D721Med (cell line): Measurements from ENCODE around the gene PCDH11X.
"Not testable (repeated sequence)": the region's sequence is repeated elsewhere in the genome, so short reads cannot be mapped to it uniquely, and the experiment has no call there.

ENCODE experiments used
- DNase-seq: peaks from one replicate; pipeline ENCODE4 v3.0.0; 2011; ENCODE audit warnings: low spot score; ENCODE audit not compliant: insufficient read length
- FAIRE-seq: peaks from 2 replicates; lab custom pipeline; 2011; peaks lifted over from hg19 to GRCh38; lab: Jason Lieb, UNC

Gene PCDH11X, protein sequence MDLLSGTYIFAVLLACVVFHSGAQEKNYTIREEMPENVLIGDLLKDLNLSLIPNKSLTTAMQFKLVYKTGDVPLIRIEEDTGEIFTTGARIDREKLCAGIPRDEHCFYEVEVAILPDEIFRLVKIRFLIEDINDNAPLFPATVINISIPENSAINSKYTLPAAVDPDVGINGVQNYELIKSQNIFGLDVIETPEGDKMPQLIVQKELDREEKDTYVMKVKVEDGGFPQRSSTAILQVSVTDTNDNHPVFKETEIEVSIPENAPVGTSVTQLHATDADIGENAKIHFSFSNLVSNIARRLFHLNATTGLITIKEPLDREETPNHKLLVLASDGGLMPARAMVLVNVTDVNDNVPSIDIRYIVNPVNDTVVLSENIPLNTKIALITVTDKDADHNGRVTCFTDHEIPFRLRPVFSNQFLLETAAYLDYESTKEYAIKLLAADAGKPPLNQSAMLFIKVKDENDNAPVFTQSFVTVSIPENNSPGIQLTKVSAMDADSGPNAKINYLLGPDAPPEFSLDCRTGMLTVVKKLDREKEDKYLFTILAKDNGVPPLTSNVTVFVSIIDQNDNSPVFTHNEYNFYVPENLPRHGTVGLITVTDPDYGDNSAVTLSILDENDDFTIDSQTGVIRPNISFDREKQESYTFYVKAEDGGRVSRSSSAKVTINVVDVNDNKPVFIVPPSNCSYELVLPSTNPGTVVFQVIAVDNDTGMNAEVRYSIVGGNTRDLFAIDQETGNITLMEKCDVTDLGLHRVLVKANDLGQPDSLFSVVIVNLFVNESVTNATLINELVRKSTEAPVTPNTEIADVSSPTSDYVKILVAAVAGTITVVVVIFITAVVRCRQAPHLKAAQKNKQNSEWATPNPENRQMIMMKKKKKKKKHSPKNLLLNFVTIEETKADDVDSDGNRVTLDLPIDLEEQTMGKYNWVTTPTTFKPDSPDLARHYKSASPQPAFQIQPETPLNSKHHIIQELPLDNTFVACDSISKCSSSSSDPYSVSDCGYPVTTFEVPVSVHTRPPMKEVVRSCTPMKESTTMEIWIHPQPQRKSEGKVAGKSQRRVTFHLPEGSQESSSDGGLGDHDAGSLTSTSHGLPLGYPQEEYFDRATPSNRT (N-terminal part only)

DNA sequence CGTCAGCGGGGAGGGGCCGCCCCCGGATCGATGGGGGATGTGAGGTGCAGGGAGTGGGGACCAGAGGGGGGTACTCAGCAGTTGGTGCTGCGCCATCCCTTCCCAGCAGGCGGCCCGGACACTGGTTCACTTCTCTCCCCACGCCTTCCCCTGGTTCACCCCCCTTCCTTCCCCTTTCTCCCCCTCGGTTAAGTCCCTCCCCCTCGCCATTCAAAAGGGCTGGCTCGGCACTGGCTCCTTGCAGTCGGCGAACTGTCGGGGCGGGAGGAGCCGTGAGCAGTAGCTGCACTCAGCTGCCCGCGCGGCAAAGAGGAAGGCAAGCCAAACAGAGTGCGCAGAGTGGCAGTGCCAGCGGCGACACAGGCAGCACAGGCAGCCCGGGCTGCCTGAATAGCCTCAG is at the start of gene PCDH11X:
TSS of gene PCDH11X (plus strand) at position 241 of the 400 bp plus-strand sequence. CDS start 56,130 bp downstream, outside the sequence.
- not testable (repeated sequence) for DNase-seq, FAIRE-seq

DNA sequence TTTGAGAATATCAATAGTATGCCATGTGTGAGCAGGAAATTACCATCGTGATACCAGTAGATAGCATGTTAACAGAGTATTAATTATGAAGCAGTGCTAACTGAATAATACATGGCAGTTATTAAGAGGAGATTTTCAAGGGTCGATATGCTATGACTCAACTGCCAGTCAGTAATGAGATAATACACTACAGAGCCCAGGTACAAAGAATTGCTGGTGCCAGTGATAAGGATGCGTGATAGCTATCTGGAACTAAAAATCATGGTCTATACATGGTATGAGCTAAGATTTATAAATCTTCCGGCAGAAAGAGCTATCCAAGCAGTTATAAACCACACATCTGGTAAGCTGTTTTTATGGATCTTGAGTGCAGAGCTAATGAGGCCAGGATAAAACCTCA is 31.7 kb upstream of the PCDH11X start:
- peak; percentile 92 for FAIRE-seq
- not testable (repeated sequence) for DNase-seq

DNA sequence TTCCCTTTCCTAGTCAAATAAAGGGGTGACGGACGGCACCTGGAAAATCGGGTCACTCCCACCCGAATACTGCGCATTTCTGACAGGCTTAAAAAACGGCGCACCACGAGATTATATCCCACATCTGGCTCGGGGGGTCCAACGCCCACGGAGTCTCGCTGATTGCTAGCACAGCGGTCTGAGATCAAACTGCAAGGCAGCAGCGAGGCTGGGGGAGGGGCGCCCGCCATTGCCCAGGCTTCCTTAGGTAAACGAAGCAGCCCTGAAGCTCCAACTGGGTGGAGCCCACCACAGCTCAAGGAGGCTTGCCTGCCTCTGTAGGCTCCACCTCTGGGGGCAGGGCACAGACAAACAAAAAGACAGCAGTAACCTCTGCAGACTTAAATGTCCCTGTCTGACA is 26.2 kb upstream of the PCDH11X start:
- not testable (repeated sequence) for FAIRE-seq, DNase-seq

DNA sequence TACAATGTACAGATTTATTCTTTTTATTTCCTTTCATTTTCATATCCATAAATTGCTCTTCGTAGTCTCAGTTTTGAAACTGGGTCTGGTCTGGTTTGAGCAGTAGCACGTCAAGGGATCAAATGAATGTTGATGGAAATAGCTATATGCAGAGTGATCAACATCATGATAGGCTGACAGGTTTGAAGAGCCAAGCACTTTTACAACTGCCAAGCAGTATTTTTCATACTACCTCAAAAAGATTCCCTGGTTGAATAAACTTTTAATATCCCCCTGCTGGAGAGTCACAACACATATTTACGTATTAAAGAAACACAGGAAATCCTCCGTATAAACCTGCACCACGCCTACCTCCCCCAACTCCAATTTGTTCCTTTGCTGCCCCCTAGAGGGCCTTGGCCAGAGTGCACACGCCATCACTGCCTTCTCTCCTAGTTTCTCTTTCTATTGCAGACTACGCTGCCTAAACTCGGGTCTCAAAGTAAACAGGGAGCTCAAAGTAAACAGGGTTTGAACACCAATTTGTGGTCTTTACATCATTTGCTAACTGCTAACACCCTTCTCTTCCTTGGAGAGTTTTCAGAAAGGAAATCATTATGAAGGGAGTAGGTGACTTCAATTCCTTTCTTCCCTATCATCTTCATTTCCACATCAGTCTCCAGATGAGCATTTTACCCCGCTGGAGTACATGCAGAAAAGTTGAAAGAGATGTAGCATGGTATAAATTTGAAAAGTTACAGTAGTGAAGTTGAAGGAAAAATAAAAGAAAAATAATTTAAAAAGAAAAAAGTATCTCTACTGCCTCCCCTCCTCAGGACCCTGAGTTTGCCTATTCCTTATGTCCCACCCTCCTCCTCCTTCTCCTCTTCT is 8.3 kb upstream of the PCDH11X start:
- DNase-seq, FAIRE-seq: not testable (repeated sequence)

DNA sequence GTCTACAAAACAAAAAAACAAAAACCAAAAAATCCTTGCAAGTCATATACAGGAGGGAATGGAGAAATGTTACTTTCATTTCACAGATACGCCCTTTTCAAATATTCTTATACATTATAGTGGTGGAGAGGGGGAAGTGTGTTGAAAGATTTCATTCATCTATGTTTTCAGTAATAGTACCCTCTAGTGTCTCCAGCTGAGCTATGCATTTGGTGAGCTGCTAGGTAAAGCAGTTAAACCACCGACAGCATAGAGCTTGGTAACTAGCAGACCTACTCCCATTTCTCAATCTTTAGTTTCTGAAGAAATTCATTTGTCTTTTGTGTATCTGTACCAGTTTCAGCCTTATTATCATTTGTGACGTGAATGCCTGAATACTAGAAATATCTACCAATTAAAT is 5.2 kb upstream of the PCDH11X start:
- FAIRE-seq, result not testable (repeated sequence)

DNA sequence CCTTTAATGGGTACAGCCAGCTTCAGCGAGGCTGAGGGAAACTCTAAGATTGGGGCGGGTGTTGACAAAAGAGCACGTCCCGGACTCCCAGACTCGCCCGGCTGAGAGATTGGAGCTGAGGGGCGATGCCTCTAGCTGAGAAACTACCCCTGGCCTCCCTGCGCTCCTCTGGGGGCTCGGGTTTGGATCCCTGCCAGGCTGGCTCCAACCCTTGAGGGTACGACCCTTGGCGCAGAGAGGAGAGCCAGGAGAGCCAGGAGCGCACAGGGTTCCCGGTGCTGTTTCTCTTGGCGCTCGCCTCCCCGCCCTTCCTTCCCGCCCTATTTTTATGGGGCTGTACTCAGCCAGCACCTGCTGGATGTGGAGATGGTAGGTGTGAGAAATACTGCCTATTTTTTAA is 833 bp downstream of the PCDH11X start:
- FAIRE-seq, DNase-seq: not testable (repeated sequence)

More for the DNA sequence above, 5.2 kb upstream of the PCDH11X start:
- DNase-seq, result not testable (repeated sequence)

DNA sequence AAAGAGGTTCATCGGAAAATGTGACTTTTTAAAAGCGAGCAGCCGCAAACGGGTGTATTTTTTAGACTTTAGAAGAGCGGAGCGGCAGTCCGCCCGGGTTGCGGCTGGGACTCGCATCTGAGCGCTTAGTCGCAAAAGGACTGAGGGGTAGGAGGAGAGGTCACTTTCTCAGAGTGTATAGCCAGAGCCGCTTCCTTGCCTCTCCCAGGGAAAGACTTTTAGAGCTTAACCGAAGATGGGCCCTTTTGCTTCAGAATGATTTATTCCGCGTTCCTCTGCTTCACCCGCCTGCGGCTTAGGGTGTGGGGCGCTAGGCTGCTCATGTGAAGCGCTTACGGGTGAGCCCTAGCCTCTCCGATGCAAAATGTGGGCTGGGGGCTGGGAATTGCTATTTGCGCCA is 1.5 kb downstream of the PCDH11X start:
- not testable (repeated sequence) for DNase-seq, FAIRE-seq

DNA sequence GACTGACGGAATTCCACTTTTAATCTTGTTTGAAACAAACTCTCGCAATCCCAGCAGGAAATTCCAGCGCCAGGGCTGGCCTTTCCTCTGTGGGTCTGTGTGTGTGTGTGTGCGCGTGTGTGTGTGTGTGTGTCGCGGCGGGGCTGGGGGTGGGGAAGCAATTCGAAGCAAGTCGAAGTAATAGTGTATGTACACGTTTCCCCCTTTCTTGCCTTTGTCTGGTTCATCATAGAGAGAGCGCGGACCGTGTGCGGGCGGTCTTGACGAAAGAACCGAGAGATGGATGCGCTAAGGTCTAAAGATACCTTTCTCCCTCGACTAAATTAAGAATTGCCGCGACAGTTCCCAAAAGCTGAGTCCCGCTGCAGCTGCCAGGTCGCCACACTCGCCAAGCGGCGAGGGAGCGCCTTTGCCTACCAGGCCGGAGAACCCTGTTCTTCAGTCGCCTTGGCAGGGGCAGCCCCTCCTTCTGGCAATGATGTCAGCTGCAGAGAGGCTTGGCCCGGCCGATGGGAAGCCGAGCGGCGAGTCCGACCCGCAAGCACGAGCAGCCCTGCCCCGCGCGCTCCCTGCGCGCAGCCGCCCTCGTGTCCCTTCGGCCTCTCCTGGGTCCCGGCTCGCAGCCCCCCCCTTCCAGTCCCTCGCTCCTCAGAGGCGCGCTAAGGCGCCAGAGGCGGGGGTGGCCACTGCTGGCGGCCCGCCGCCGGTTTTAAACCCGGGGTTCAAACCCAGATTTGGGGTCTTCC is 2.6 kb downstream of the PCDH11X start:
- DNase-seq, FAIRE-seq: not testable (repeated sequence)

DNA sequence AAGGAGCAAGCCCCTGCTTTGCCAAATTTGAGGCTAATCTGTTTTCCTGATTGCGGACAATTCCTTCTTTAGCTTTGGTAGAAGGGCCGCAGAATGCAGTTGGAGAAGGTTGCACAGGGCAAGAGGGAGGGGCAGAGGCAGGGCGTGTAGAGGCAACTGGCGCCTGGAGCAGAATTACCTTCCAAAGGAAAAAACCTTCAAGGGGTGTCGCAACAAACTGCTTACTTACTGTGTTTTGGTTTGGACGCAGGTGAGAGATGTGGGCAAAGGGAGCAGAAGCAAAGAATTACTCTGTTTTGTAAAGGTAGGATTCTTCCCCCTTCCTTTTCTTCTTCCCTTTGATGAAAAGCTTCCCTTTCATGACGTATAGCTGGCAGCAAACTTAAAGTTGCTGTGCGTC is 3.6 kb downstream of the PCDH11X start:
- not testable (repeated sequence) for DNase-seq, FAIRE-seq

DNA sequence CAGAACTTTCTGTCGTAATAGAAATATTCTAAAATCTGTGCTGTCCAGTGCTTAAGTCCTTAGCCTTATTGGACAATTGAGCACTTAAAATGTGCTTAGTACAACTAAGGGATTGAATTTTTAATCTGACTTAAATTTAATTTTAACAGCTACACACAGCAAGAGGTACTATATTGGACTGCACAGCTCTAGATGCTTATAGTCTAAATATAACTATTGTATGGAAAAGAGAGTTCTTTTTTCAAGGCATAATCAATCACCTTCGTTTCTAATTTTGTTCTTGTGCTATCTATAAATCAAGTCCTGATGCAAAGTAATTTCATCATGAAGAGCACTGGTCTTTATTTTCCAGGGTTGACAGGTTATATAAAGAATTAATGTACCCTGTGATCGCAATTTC is 38.4 kb downstream of the PCDH11X start:
- not testable (repeated sequence) for FAIRE-seq, DNase-seq

DNA sequence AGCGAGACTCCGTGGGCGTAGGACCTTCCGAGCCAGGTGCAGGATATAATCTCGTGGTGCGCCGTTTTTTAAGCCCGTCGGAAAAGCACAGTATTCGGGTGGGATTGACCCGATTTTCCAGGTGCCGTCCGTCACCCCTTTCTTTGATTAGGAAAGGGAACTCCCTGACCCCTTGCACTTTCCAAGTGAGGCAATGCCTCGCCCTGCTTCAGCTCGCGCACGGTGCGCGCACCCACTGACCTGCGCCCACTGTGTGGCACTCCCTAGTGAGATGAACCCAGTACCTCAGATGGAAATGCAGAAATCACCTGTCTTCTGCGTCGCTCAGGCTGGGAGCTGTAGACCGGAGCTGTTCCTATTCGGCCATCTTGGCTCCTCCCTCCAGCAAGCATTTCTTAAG is 46.1 kb downstream of the PCDH11X start:
- FAIRE-seq, DNase-seq: not testable (repeated sequence)
